ENCODE results near the gene DHRSX.

DHRSX gene

DNA sequence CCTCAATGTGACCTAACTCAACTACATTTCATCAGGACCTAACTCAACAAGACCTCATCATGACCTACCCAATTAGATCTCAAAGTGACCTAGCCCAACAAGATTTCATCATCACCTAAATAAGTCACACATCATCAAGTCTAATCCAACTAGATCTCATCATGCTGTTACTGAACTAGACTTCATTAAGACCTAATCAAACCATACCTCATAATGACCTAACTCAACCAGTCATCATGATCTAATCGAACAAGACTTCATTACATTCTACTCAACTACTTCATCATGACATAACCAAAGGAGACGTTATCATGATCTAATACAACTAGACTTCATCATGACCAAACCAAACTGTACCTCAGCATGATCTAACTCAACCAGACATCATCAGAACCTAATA lies 82.8 kb downstream of the DHRSX start:
- no peaks in the 10 kb centered on the region for H4K20me1 ChIP-seq (ENCODE audit: low read depth, low read length)
- no peaks in the 10 kb centered on the region for H3K27me3 ChIP-seq (ENCODE audit: low read length)
- no peak overlapping the region for H3K4me3 ChIP-seq (ENCODE audit: insufficient read depth, low read length, poor library complexity, severe bottlenecking)
- H3K79me2 ChIP-seq (ENCODE audit: insufficient read depth, low read length), result no peaks in the 10 kb centered on the region
- H3K36me3 ChIP-seq (ENCODE audit: low read length), result no peaks in the 10 kb centered on the region
- H3K9ac ChIP-seq (ENCODE audit: low read length), result no peak overlapping the region
- no peak overlapping the region for H3K4me2 ChIP-seq (ENCODE audit: low read depth, low read length, poor library complexity, severe bottlenecking)
- H3K27ac ChIP-seq (ENCODE audit: low read depth, low read length), result no peak overlapping the region
- no peaks in the 10 kb centered on the region for H3K9me2 ChIP-seq (replicated peaks; ENCODE audit: insufficient read depth, low read length)
- H2AFZ ChIP-seq (ENCODE audit: low read depth, low read length, severe bottlenecking), result no peak overlapping the region
- no peaks in the 10 kb centered on the region for H3K9me3 ChIP-seq (ENCODE audit: insufficient read depth, low read length)
- H3F3A ChIP-seq (ENCODE audit: insufficient read depth), result no peaks in the 10 kb centered on the region
- no peak for TF ChIP-seq EZH2phosphoT487 (conservative IDR thresholded peaks at IDR 0.05; ENCODE audit: low read length)
- TF ChIP-seq, protein P1, sequence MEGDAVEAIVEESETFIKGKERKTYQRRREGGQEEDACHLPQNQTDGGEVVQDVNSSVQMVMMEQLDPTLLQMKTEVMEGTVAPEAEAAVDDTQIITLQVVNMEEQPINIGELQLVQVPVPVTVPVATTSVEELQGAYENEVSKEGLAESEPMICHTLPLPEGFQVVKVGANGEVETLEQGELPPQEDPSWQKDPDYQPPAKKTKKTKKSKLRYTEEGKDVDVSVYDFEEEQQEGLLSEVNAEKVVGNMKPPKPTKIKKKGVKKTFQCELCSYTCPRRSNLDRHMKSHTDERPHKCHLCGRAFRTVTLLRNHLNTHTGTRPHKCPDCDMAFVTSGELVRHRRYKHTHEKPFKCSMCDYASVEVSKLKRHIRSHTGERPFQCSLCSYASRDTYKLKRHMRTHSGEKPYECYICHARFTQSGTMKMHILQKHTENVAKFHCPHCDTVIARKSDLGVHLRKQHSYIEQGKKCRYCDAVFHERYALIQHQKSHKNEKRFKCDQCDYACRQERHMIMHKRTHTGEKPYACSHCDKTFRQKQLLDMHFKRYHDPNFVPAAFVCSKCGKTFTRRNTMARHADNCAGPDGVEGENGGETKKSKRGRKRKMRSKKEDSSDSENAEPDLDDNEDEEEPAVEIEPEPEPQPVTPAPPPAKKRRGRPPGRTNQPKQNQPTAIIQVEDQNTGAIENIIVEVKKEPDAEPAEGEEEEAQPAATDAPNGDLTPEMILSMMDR (IDR thresholded peaks at IDR 0.05; ENCODE audit: insufficient read depth, low read length, poor library complexity, severe bottlenecking), result no peak

DNA sequence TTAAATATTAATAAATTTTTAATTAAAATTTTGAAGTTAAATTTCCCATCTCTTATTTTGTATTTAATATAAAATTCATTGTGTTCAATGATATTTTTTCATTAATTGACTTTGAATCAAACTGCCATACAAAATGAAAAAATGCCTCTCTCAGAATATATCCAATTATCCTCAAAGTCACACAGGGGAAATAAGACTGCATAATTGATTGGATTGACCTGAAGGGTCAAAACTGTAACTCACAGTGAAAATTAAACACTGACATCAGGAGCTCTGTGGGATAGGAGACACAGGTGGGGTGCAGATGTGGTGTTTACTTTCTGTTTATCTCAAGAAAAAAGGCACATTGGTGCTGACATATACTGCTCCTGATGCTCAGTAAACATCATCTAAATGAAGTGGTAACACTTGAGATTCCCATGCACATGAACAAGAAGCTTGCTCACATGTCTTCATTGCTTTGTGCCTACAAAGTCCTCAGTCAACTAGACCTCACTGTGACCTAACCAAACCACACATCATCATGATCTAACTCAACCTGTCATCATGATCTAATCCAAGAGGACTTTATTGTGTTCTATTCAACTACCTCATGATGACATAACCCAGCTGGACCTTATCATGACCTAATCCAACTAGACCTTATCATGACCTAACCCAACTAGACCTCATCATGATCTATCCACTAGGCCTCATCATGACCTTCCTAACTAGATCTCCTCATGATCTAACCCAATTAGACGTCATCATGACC lies 83.7 kb downstream of the DHRSX start:
- H3K9me2 ChIP-seq (replicated peaks; ENCODE audit: insufficient read depth, low read length), result no peaks in the 10 kb centered on the region
- no peaks in the 10 kb centered on the region for H3K36me3 ChIP-seq (ENCODE audit: low read length)
- H3F3A ChIP-seq (ENCODE audit: insufficient read depth), result no peaks in the 10 kb centered on the region
- no peak overlapping the region for H3K4me2 ChIP-seq (ENCODE audit: low read depth, low read length, poor library complexity, severe bottlenecking)
- no peak overlapping the region for H3K27ac ChIP-seq (ENCODE audit: low read depth, low read length)
- H3K4me3 ChIP-seq (ENCODE audit: insufficient read depth, low read length, poor library complexity, severe bottlenecking), result no peak overlapping the region
- no peak overlapping the region for H2AFZ ChIP-seq (ENCODE audit: low read depth, low read length, severe bottlenecking)
- H3K27me3 ChIP-seq (ENCODE audit: low read length), result no peaks in the 10 kb centered on the region
- H4K20me1 ChIP-seq (ENCODE audit: low read depth, low read length), result no peaks in the 10 kb centered on the region
- no peaks in the 10 kb centered on the region for H3K79me2 ChIP-seq (ENCODE audit: insufficient read depth, low read length)
- no peak overlapping the region for H3K9ac ChIP-seq (ENCODE audit: low read length)
- no peaks in the 10 kb centered on the region for H3K9me3 ChIP-seq (ENCODE audit: insufficient read depth, low read length)
- TF ChIP-seq, protein P1 (IDR thresholded peaks at IDR 0.05; ENCODE audit: insufficient read depth, low read length, poor library complexity, severe bottlenecking), result no peak
- TF ChIP-seq EZH2phosphoT487 (conservative IDR thresholded peaks at IDR 0.05; ENCODE audit: low read length), result no peak

DNA sequence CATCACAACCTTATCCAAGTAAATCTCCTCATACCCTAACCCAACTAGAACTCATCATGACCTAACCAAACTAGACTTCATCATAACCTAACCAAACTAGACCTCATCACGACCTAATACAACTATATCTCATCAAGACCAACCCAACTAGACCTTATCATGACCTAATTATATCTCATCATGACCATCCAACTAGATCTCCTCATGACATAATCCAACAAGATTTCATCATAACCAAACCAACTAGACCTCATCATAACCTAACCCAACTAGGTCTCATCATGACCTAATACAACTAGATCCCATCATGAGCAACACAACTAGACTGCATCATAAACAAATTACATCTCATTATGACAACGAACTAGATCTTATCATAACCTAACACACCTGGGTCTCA lies 86.4 kb downstream of the DHRSX start:
- H3K79me2 ChIP-seq (ENCODE audit: insufficient read depth, low read length), result no peaks in the 10 kb centered on the region
- no peaks in the 10 kb centered on the region for H3K9me2 ChIP-seq (replicated peaks; ENCODE audit: insufficient read depth, low read length)
- H3K9ac ChIP-seq (ENCODE audit: low read length), result no peak overlapping the region
- no peaks in the 10 kb centered on the region for H3F3A ChIP-seq (ENCODE audit: insufficient read depth)
- H3K27me3 ChIP-seq (ENCODE audit: low read length), result no peaks in the 10 kb centered on the region
- H3K27ac ChIP-seq (ENCODE audit: low read depth, low read length), result no peak overlapping the region
- no peaks in the 10 kb centered on the region for H3K9me3 ChIP-seq (ENCODE audit: insufficient read depth, low read length)
- no peak overlapping the region for H2AFZ ChIP-seq (ENCODE audit: low read depth, low read length, severe bottlenecking)
- no peak overlapping the region for H3K4me2 ChIP-seq (ENCODE audit: low read depth, low read length, poor library complexity, severe bottlenecking)
- no peaks in the 10 kb centered on the region for H4K20me1 ChIP-seq (ENCODE audit: low read depth, low read length)
- no peaks in the 10 kb centered on the region for H3K36me3 ChIP-seq (ENCODE audit: low read length)
- H3K4me3 ChIP-seq (ENCODE audit: insufficient read depth, low read length, poor library complexity, severe bottlenecking), result no peak overlapping the region
- no peak for TF ChIP-seq EZH2phosphoT487 (conservative IDR thresholded peaks at IDR 0.05; ENCODE audit: low read length)
- TF ChIP-seq, protein P1 (IDR thresholded peaks at IDR 0.05; ENCODE audit: insufficient read depth, low read length, poor library complexity, severe bottlenecking), result no peak

All from SU-DHL-6 (cell line).